ENCODE measurements around the gene GPC3. TPM values are rescaled to one million over a fixed set of nuclear protein-coding genes. Genes with fewer than 3 reads are reported as not detected.

GPC3 gene
- total and polyA plus RNA-seq, 2 experiments from 2014 or later = 36.8 to 60.1 TPM

GRCh38 chrX:133968109-133968508 lies 17.3 kb downstream of the GPC3 start (continued):
- TF ChIP-seq ZNF462 (CRISPR knock-in tag; IDR thresholded peaks at IDR 0.05) = no peak
- no peak for TF ChIP-seq ZNF114 (CRISPR knock-in tag; IDR thresholded peaks at IDR 0.05)
- no peak for TF ChIP-seq EZH2phosphoT487 (IDR thresholded peaks at IDR 0.05; ENCODE audit: unreplicated experiment)
- TF ChIP-seq REST (IDR thresholded peaks at IDR 0.05; ENCODE audit: unreplicated experiment) = no peak

GRCh38 chrX:133966199-133966598 lies 19.2 kb downstream of the GPC3 start:
- Mint-ChIP-seq H3K36me3 (ENCODE audit: low read depth) (no peaks in the 10 kb centered on the region), H3K4me3 (no peak overlapping the region), H3K27me3 (ENCODE audit: insufficient read depth, low read depth, poor library complexity) (no peaks in the 10 kb centered on the region), H3K27ac (no peak overlapping the region), H3K4me1 (peaks cover 48% of the 10 kb centered on the region), H3K9me3 (no peaks in the 10 kb centered on the region)
- H3K27ac ChIP-seq (ENCODE audit: low read depth) = no peak overlapping the region
- ATAC-seq = no peak
- H3K79me2 ChIP-seq (replicated peaks; ENCODE audit: insufficient read depth) = no peaks in the 10 kb centered on the region
- H3K27me3 ChIP-seq (ENCODE audit: insufficient read depth) = no peaks in the 10 kb centered on the region
- no peaks in the 10 kb centered on the region for H4K20me1 ChIP-seq (replicated peaks; ENCODE audit: insufficient read depth)
- H3K36me3 ChIP-seq (ENCODE audit: insufficient read depth) = no peaks in the 10 kb centered on the region
- H2AFZ ChIP-seq = no peak overlapping the region
- no peaks in the 10 kb centered on the region for H3K9me2 ChIP-seq (ENCODE audit: insufficient read depth)
- peaks cover 48% of the 10 kb centered on the region for H3K4me1 ChIP-seq (ENCODE audit: insufficient read depth)
- peak; percentile 7 for DNase-seq (ENCODE audit: low spot score)
- no peak overlapping the region for H3K4me3 ChIP-seq
- H3F3A ChIP-seq (replicated peaks; ENCODE audit: low read depth) = no peaks in the 10 kb centered on the region
- no peak overlapping the region; the same call in 1 of the 2 replicates for H3K4me2 ChIP-seq
- TF ChIP-seq EZH2phosphoT487 (IDR thresholded peaks at IDR 0.05; ENCODE audit: unreplicated experiment) (no peak), STAT1 (IDR thresholded peaks at IDR 0.05; ENCODE audit: unreplicated experiment) (no peak), ZNF462 (CRISPR knock-in tag; IDR thresholded peaks at IDR 0.05) (no peak)

Measured in GM23338 (cell line).